HCT116 (cell line): ENCODE data around the gene PTBP1. TPM values are rescaled to one million over a fixed set of nuclear protein-coding genes. Genes with fewer than 3 reads are reported as not detected.

Source experiments
- ATAC-seq: fragments of 200-7000 bp; cut with Tn5 transposase; 2 replicates; pipeline ENCODE4 v1.9.1; 2020; ENCODE audit warnings: mild to moderate bottlenecking, moderate library complexity
- BruUV-seq: library from RNA; stranded (reverse); fragments of 400-500 nt; replicated peaks from 2 replicates; lab custom pipeline; 2021; lab: Mats Ljungman, UMichigan
- CTCF ChIA-PET: fragments of 300-600 bp; sonication (Branson Sonifier 250); formaldehyde crosslinking; loops from one replicate; lab custom pipeline; 2021; ENCODE audit warnings: antibody characterized with exemption; lab: Charles Lee
- POLR2A ChIA-PET: fragments of 300-600, 350-600 bp; sonication (Branson Sonifier 250); formaldehyde crosslinking; loops from one replicate; lab custom pipeline; 2021; ENCODE audit warnings: antibody characterized with exemption; lab: Charles Lee
- RAD21 ChIA-PET, 2 experiments: fragments of 300-600 bp; sonication (Branson Sonifier 250); formaldehyde crosslinking; loops; one replicate each; lab custom pipeline; 2023; ENCODE audit warnings: low total read pairs in 2 of 2; ENCODE audit not compliant: uncharacterized antibody in 2 of 2, unreplicated experiment in 2 of 2, low non-redundant PET in 1 of 2; lab: Charles Lee
- DNase-seq: peaks from one replicate; pipeline ENCODE4 v3.0.0-alpha.2; 2010; ENCODE audit warnings: low read depth, low spot score
- H2AFZ ChIP-seq: fragments of 200-600 bp; shearing (Covaris generic), sonication (generic); 2 replicates; pipeline ENCODE4 v1.6.1; 2017; ENCODE audit warnings: low read depth, mixed run types, mixed read lengths, antibody characterized with exemption, low read length; ENCODE audit not compliant: poor library complexity, severe bottlenecking
- H3K27ac ChIP-seq: 2 replicates; pipeline ENCODE4 v1.5.1; 2012; ENCODE audit warnings: low read depth, low read length
- H3K27me3 ChIP-seq: fragments of 200-600 bp; sonication (generic); 2 replicates; pipeline ENCODE4 v1.6.1; 2016; ENCODE audit warnings: mixed run types, low read length, mixed read lengths; ENCODE audit not compliant: insufficient read depth
- H3K36me3 ChIP-seq, 2 experiments: fragments of 200-500 bp in 1 of 2; fragments of 200-600 bp in 1 of 2; sonication (Bioruptor generic) in 1 of 2; sonication (generic) in 1 of 2; 2 replicates each; pipeline versions ENCODE4 v1.5.1 to v1.6.1; 2014 to 2016; ENCODE audit warnings: low read length in 2 of 2, inconsistent platforms in 1 of 2, mixed read lengths in 1 of 2, mixed run types in 1 of 2; ENCODE audit not compliant: insufficient read depth in 2 of 2, control insufficient read depth in 1 of 2
- H3K4me1 ChIP-seq, 2 experiments: fragments of 200-600 bp in 1 of 2; sonication (generic) in 1 of 2; 2 replicates each; pipeline versions ENCODE4 v1.5.1 to v1.6.1; 2012 to 2017; ENCODE audit warnings: low read length in 2 of 2, inconsistent platforms in 1 of 2, mild to moderate bottlenecking in 1 of 2, mixed read lengths in 1 of 2, mixed run types in 1 of 2, moderate library complexity in 1 of 2; ENCODE audit not compliant: insufficient read depth in 2 of 2, control insufficient read depth in 1 of 2
- H3K4me2 ChIP-seq: fragments of 200-600 bp; sonication (generic); 2 replicates; pipeline ENCODE4 v1.6.1; 2017; ENCODE audit warnings: mixed run types, low read length, mixed read lengths
- H3K4me3 ChIP-seq, 2 experiments: fragments of 200-600 bp in 1 of 2; sonication (generic) in 1 of 2; replicated peaks in 1 of 2; 2 replicates each; pipeline ENCODE4 v1.5.1; 2011 to 2016; ENCODE audit warnings: low read length in 2 of 2, control low read depth in 1 of 2, low read depth in 1 of 2, mild to moderate bottlenecking in 1 of 2, mixed read lengths in 1 of 2, mixed run types in 1 of 2
- H3K79me2 ChIP-seq: fragments of 200-600 bp; sonication (generic); 2 replicates; pipeline ENCODE4 v1.6.1; 2017; ENCODE audit warnings: mild to moderate bottlenecking, mixed run types, low read length, moderate library complexity, mixed read lengths; ENCODE audit not compliant: insufficient read depth
- H3K9ac ChIP-seq: fragments of 200-600 bp; sonication (generic); 2 replicates; pipeline ENCODE4 v1.6.1; 2016; ENCODE audit warnings: low read length, mixed read lengths
- H3K9me2 ChIP-seq: fragments of 200-600 bp; sonication (generic), shearing (Covaris generic); 2 replicates; pipeline ENCODE4 v1.6.1; 2017; ENCODE audit warnings: mixed run types, mild to moderate bottlenecking, moderate library complexity; ENCODE audit not compliant: insufficient read depth
- H3K9me3 ChIP-seq, 2 experiments: fragments of 200-500 bp in 1 of 2; fragments of 200-600 bp in 1 of 2; sonication (Bioruptor generic) in 1 of 2; sonication (generic) in 1 of 2; 2 replicates each; pipeline ENCODE4 v1.6.1; 2014 to 2017; ENCODE audit warnings: low read length in 2 of 2, mixed read lengths in 2 of 2, inconsistent platforms in 1 of 2, low read depth in 1 of 2, mild to moderate bottlenecking in 1 of 2, mixed run types in 1 of 2, moderate library complexity in 1 of 2; ENCODE audit not compliant: control insufficient read depth in 1 of 2, insufficient read depth in 1 of 2
- H4K20me1 ChIP-seq: fragments of 200-600 bp; sonication (generic), shearing (Covaris generic); 2 replicates; pipeline ENCODE4 v1.6.1; 2017; ENCODE audit warnings: mixed run types, mild to moderate bottlenecking, moderate library complexity; ENCODE audit not compliant: insufficient read depth
- ATF3 ChIP-seq: IDR thresholded peaks from 2 replicates; pipeline ENCODE4 v1.6.1; 2012
- CBX3 ChIP-seq: IDR thresholded peaks from 2 replicates; pipeline ENCODE4 v1.6.1; 2012; ENCODE audit warnings: low read depth
- CEBPB ChIP-seq: IDR thresholded peaks from 2 replicates; pipeline ENCODE4 v1.6.1; 2012; ENCODE audit warnings: low read depth
- CTCF ChIP-seq, 3 experiments: fragments of 200-600 bp in 1 of 3; sonication (generic) in 1 of 3; IDR thresholded peaks in 2 of 3; conservative IDR thresholded peaks in 1 of 3; 2 replicates each; pipeline ENCODE4 v1.5.1; 2012 to 2017; ENCODE audit warnings: low read depth in 2 of 3, low read length in 2 of 3, antibody characterized with exemption in 1 of 3, borderline replicate concordance in 1 of 3, control low read depth in 1 of 3, mild to moderate bottlenecking in 1 of 3, mixed read lengths in 1 of 3, mixed run types in 1 of 3, moderate library complexity in 1 of 3; ENCODE audit not compliant: insufficient read depth in 1 of 3
- EGR1 ChIP-seq: IDR thresholded peaks from 2 replicates; pipeline ENCODE4 v1.6.1; 2012; ENCODE audit warnings: low read depth
- ELF1 ChIP-seq: IDR thresholded peaks from 2 replicates; pipeline ENCODE4 v1.6.1; 2012; ENCODE audit warnings: low read depth, borderline replicate concordance
- EZH2 ChIP-seq: fragments of 200-600 bp; sonication (generic); IDR thresholded peaks from 2 replicates; pipeline ENCODE4 v1.6.1; 2017; ENCODE audit warnings: antibody characterized with exemption, mixed run types
- EZH2phosphoT487 ChIP-seq: fragments of 200-600 bp; IDR thresholded peaks from 2 replicates; pipeline ENCODE4 v1.6.1; 2018; ENCODE audit warnings: antibody characterized with exemption, borderline replicate concordance
- JUND ChIP-seq: IDR thresholded peaks from 2 replicates; pipeline ENCODE4 v1.6.1; 2012
- POLR2A ChIP-seq: IDR thresholded peaks from 2 replicates; pipeline ENCODE4 v1.7.0; 2011; ENCODE audit warnings: borderline replicate concordance; ENCODE audit not compliant: insufficient read depth, insufficient read length; ENCODE audit errors: extremely low read depth
- POLR2AphosphoS5 ChIP-seq: IDR thresholded peaks from 2 replicates; pipeline ENCODE4 v1.6.1; 2011; ENCODE audit warnings: mild to moderate bottlenecking, low read depth, low read length, moderate library complexity
- RAD21 ChIP-seq: IDR thresholded peaks from 2 replicates; pipeline ENCODE4 v1.6.1; 2012; ENCODE audit warnings: low read depth, mild to moderate bottlenecking
- SP1 ChIP-seq: IDR thresholded peaks from 2 replicates; pipeline ENCODE4 v1.6.1; 2012; ENCODE audit warnings: low read depth
- SRF ChIP-seq: IDR thresholded peaks from 2 replicates; pipeline ENCODE4 v1.6.1; 2012; ENCODE audit warnings: low read depth
- TCF7L2 ChIP-seq: IDR thresholded peaks from 2 replicates; pipeline ENCODE4 v1.7.0; 2011; ENCODE audit warnings: borderline replicate concordance, inconsistent platforms; ENCODE audit not compliant: insufficient read depth, insufficient read length; ENCODE audit errors: extremely low read depth
- ZFX ChIP-seq: fragments of 450-650 bp; IDR thresholded peaks from 2 replicates; pipeline ENCODE4 v1.6.1; 2017
- ZNF274 ChIP-seq: fragments of 200-500 bp; sonication (Bioruptor generic); IDR thresholded peaks from 2 replicates; pipeline ENCODE4 v1.6.1; 2014; ENCODE audit warnings: mild to moderate bottlenecking, low read depth, low read length, inconsistent platforms
- intact Hi-C: fragments of 100-400 bp; cut with micrococcal nuclease; formaldehyde crosslinking; loops from 2 replicates; pipeline ENCODE4 v1.10.0; 2022
- total RNA-seq: library from RNA; stranded (reverse); gene quantifications from one replicate; pipeline ENCODE4 v1.2.1, GENCODE V29; 2021; ENCODE audit not compliant: unreplicated experiment
- TF ChIP-seq, protein P1 (sequence below): IDR thresholded peaks from 2 replicates; pipeline ENCODE4 v1.6.1; 2011; ENCODE audit warnings: mild to moderate bottlenecking, low read length, moderate library complexity; ENCODE audit not compliant: insufficient replicate concordance; ENCODE audit errors: extremely low read depth
- TF ChIP-seq, protein P2 (sequence below): IDR thresholded peaks from 2 replicates; pipeline ENCODE4 v1.6.1; 2012

Gene PTBP1
- total RNA-seq, 1 experiment from 2014 or later: 676 TPM

DNA sequence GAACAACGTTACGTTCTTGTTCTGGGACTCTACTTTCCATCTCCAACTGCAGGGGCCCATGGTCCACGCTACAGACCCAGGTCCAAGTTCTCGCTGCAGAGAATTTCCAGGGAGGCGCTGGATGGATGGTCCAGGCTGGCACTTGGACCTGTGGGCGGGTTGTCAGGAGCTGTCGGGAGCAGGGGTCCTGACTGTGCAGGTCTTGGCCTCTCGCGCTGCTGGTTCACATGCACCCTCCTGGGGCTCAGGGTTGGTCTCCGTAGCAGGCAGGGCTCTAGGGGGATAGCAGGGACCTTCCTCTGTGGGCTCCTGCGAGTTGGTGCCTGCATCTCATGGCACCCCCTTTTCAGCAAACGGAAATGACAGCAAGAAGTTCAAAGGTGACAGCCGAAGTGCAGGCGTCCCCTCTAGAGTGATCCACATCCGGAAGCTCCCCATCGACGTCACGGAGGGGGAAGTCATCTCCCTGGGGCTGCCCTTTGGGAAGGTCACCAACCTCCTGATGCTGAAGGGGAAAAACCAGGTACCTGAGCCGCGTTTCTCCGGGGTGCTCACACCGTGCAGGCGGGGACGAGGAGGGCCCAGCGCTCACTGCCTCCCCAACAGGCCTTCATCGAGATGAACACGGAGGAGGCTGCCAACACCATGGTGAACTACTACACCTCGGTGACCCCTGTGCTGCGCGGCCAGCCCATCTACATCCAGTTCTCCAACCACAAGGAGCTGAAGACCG lies 6.6 kb downstream of the PTBP1 start (continued):
- TF ChIP-seq, protein P1, sequence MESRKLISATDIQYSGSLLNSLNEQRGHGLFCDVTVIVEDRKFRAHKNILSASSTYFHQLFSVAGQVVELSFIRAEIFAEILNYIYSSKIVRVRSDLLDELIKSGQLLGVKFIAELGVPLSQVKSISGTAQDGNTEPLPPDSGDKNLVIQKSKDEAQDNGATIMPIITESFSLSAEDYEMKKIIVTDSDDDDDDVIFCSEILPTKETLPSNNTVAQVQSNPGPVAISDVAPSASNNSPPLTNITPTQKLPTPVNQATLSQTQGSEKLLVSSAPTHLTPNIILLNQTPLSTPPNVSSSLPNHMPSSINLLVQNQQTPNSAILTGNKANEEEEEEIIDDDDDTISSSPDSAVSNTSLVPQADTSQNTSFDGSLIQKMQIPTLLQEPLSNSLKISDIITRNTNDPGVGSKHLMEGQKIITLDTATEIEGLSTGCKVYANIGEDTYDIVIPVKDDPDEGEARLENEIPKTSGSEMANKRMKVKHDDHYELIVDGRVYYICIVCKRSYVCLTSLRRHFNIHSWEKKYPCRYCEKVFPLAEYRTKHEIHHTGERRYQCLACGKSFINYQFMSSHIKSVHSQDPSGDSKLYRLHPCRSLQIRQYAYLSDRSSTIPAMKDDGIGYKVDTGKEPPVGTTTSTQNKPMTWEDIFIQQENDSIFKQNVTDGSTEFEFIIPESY: no peak
- TF ChIP-seq EGR1 (no peak), POLR2A (no peak), EZH2phosphoT487 (no peak)
- TF ChIP-seq, protein P2, sequence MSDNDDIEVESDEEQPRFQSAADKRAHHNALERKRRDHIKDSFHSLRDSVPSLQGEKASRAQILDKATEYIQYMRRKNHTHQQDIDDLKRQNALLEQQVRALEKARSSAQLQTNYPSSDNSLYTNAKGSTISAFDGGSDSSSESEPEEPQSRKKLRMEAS: no peak
- TF ChIP-seq, all 23 proteins: peak for 0

GRCh38 chr19:804419-805165 lies 7.3 kb downstream of the PTBP1 start:
- H2AFZ ChIP-seq: no peak overlapping the region
- no peak overlapping the region for H3K4me3 ChIP-seq
- no peak overlapping the region for H3K9ac ChIP-seq
- ChIA-PET RAD21 (no interaction called here), POLR2A (no interaction called here)
- no peak for DNase-seq
- no TSS peak for BruUV-seq
- H3K4me1 ChIP-seq: peaks cover 13 to 20% of the 10 kb centered on the region in 2 experiments
- peaks cover 66 to 96% of the 10 kb centered on the region in 2 experiments; a peak in 3 of 4 replicates for H3K36me3 ChIP-seq
- H4K20me1 ChIP-seq: peaks cover 59% of the 10 kb centered on the region; the same call in 1 of the 2 replicates
- H3K27me3 ChIP-seq: no peaks in the 10 kb centered on the region
- peaks cover 100% of the 10 kb centered on the region for H3K79me2 ChIP-seq
- intact Hi-C loops: no loop called here
- no peak for TF ChIP-seq EZH2
- no peak for TF ChIP-seq POLR2AphosphoS5
- TF ChIP-seq EGR1: no peak
- TF ChIP-seq ZFX: no peak
- TF ChIP-seq SP1: no peak
- no peak for TF ChIP-seq CTCF (IDR thresholded peaks at IDR 0.05 in 2 of 3, conservative IDR thresholded peaks at IDR 0.05 in 1 of 3; ENCODE audit: borderline replicate concordance in 1 of 3, insufficient read depth in 1 of 3, low read depth in 2 of 3, low read length in 2 of 3)
- TF ChIP-seq POLR2A: no peak
- no peak for TF ChIP-seq EZH2phosphoT487
- TF ChIP-seq, protein P2: no peak
- no peak for TF ChIP-seq JUND
- no peak for TF ChIP-seq SRF
- TF ChIP-seq CBX3: no peak
- TF ChIP-seq ATF3: no peak
- TF ChIP-seq ZNF274: no peak
- TF ChIP-seq RAD21: no peak
- no peak for TF ChIP-seq CEBPB
- no peak for TF ChIP-seq TCF7L2
- no peak for TF ChIP-seq ELF1
- TF ChIP-seq, all 23 proteins: peak for 0
- ATAC-seq: no peak
- Histone ChIP-seq H3K4me2 (no peak overlapping the region), H3K27ac (no peak overlapping the region; the same call in 1 of the 2 replicates), H3K9me2 (no peaks in the 10 kb centered on the region), H3K9me3 (no peaks in the 10 kb centered on the region)
- CTCF ChIA-PET: no interaction called here
